Neural progenitor cell (in vitro differentiated cells): ENCODE results near the gene NAPG.

Experiments
- CTCF ChIP-seq: fragments of 200-600 bp; sonication (generic); IDR thresholded peaks from 2 replicates; pipeline ENCODE4 v1.5.1; 2017; ENCODE audit warnings: antibody characterized with exemption, mild to moderate bottlenecking
- EZH2 ChIP-seq: fragments of 200-600 bp; sonication (generic); IDR thresholded peaks from 2 replicates; pipeline ENCODE4 v1.6.1; 2017; ENCODE audit warnings: antibody characterized with exemption, mild to moderate bottlenecking, moderate library complexity
- EZH2phosphoT487 ChIP-seq: fragments of 200-600 bp; sonication (generic); IDR thresholded peaks from 2 replicates; pipeline ENCODE4 v1.6.1; 2017; ENCODE audit warnings: antibody characterized with exemption

- TF ChIP-seq CTCF: no peak
- TF ChIP-seq EZH2: no peak
- TF ChIP-seq EZH2phosphoT487: no peak
Measured at GRCh38 chr18:10514601-10515000, 11.2 kb upstream of the NAPG start.
